Peyer's patch (tissue), 4 donors: Measurements from ENCODE around the gene PARP6. TPM values are rescaled to one million over a fixed set of nuclear protein-coding genes. Genes with fewer than 3 reads are reported as not detected.

Experiments
- DNase-seq, 3 donors: peaks; one replicate each; pipeline ENCODE4 v3.0.0-alpha.2; 2017 to 2019
- H3K27ac ChIP-seq, 4 donors: fragments of 200-600 bp; sonication (generic); one replicate each; pipeline ENCODE4 v1.5.1; 2016 to 2019
- H3K27me3 ChIP-seq, 2 donors: fragments of 200-600 bp; sonication (generic); one replicate each; pipeline ENCODE4 v1.5.1; 2019
- H3K36me3 ChIP-seq, 3 donors: fragments of 200-600 bp; sonication (generic); one replicate each; pipeline ENCODE4 v1.5.1; 2016 to 2019
- H3K4me1 ChIP-seq, 4 donors: fragments of 200-600 bp; sonication (generic); one replicate each; pipeline ENCODE4 v1.5.1; 2016 to 2019
- H3K4me3 ChIP-seq, 4 donors: fragments of 200-600 bp; sonication (generic); 1 replicate in 3 of 4; 2 replicates in 1 of 4; pipeline ENCODE4 v1.5.1; 2016 to 2019; ENCODE audit warnings: mild to moderate bottlenecking in 1 of 4
- H3K9me3 ChIP-seq, 4 donors: fragments of 200-600 bp; sonication (generic); one replicate each; pipeline ENCODE4 v1.5.1; 2016 to 2019; ENCODE audit warnings: mild to moderate bottlenecking in 1 of 4
- POLR2A ChIP-seq, 2 donors: fragments of 450-650 bp; IDR thresholded peaks; one replicate each; pipeline ENCODE4 v1.5.1; 2017; ENCODE audit warnings: antibody characterized with exemption in 2 of 2, mild to moderate bottlenecking in 2 of 2, moderate library complexity in 2 of 2
- total RNA-seq, 4 donors: library from RNA; depleted of rRNA; stranded (reverse); fragments of >200 nt; gene quantifications; one replicate each; pipeline ENCODE4 v1.1.0, GENCODE V29; 2016
- TF ChIP-seq, protein P1 (sequence below), 6 experiments: fragments of 450-650 bp in 4 of 6; fragments of 200-600 bp in 2 of 6; sonication (generic) in 1 of 6; IDR thresholded peaks; one replicate each; pipeline ENCODE4 v1.5.1; 2017 to 2019; ENCODE audit warnings: antibody characterized with exemption in 6 of 6, mild to moderate bottlenecking in 3 of 6, moderate library complexity in 1 of 6

The PARP6 gene
- total RNA-seq, 4 donors from 2014 or later: 43.8 to 81.8 (median 71.4) TPM

DNA sequence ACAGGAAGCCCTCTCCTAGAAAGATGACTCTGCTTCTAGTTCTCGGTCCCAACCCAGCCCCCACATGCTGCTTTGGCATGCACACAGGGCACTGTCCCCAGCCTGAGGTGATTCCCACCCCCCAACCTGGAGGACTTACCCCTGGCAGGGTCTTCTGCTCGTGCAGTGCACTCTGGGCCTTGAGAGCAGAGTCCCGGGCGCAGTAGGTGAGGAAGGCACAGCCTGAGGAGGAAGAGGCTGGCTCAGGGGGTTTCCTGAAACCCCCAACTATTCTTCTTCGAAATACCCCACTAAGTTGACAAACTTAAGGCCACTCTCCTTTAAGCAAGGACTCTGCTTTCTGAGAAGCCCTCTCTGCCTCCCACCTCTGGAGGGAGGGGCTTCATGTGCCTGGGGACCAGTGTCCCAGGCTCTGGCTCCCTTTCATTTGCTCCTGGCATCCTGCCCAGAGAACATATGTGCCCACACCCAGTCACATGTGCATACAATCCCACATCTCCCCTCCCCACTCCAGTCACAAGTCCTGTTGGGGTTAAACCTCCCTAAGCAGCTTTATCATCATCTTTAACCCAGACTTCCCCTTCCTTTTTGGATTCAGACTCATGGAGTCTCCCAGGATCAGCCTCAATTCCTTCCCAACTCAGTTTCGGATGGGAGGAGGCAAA is 43.5 kb upstream of the PARP6 start:
- Histone ChIP-seq H3K4me3 (no peak overlapping the region), H3K27me3 (no peaks in the 10 kb centered on the region), H3K9me3 (no peaks in the 10 kb centered on the region), H3K27ac (no peak overlapping the region), H3K4me1 (peaks cover 0 to 10% (median 5%) of the 10 kb centered on the region in 4 donors), H3K36me3 (no peaks in the 10 kb centered on the region)
- DNase-seq: no peak
- TF ChIP-seq, protein P1, sequence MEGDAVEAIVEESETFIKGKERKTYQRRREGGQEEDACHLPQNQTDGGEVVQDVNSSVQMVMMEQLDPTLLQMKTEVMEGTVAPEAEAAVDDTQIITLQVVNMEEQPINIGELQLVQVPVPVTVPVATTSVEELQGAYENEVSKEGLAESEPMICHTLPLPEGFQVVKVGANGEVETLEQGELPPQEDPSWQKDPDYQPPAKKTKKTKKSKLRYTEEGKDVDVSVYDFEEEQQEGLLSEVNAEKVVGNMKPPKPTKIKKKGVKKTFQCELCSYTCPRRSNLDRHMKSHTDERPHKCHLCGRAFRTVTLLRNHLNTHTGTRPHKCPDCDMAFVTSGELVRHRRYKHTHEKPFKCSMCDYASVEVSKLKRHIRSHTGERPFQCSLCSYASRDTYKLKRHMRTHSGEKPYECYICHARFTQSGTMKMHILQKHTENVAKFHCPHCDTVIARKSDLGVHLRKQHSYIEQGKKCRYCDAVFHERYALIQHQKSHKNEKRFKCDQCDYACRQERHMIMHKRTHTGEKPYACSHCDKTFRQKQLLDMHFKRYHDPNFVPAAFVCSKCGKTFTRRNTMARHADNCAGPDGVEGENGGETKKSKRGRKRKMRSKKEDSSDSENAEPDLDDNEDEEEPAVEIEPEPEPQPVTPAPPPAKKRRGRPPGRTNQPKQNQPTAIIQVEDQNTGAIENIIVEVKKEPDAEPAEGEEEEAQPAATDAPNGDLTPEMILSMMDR (IDR thresholded peaks at IDR 0.05): no peak
- TF ChIP-seq POLR2A (IDR thresholded peaks at IDR 0.05): no peak

DNA sequence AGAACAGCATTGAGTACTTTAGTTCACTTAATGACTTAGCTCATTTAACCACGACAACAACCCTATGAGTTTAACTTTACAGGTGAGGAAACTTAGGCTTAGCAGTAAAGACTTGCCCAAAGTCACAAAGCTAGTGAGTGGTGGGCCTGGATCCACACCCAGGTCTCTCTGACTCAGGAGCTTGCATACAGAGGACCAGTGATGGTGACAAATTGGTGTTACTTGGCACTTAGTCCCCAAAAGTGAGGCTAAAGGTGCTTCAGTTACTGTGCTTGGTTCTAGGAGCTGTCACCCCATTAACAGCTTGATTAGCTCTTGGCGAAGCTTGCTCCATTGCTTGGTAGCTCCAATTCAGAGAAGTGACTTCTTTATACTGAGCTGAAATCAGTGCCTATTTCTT is 41.5 kb upstream of the PARP6 start:
- no peak overlapping the region for H3K27ac ChIP-seq
- TF ChIP-seq, protein P1 (IDR thresholded peaks at IDR 0.05): no peak
- no peak for TF ChIP-seq POLR2A (IDR thresholded peaks at IDR 0.05)
- no peak for DNase-seq
- H3K27me3 ChIP-seq: no peaks in the 10 kb centered on the region
- no peak overlapping the region for H3K4me3 ChIP-seq
- H3K36me3 ChIP-seq: no peaks in the 10 kb centered on the region
- H3K9me3 ChIP-seq: no peaks in the 10 kb centered on the region
- no peaks in the 10 kb centered on the region for H3K4me1 ChIP-seq

DNA sequence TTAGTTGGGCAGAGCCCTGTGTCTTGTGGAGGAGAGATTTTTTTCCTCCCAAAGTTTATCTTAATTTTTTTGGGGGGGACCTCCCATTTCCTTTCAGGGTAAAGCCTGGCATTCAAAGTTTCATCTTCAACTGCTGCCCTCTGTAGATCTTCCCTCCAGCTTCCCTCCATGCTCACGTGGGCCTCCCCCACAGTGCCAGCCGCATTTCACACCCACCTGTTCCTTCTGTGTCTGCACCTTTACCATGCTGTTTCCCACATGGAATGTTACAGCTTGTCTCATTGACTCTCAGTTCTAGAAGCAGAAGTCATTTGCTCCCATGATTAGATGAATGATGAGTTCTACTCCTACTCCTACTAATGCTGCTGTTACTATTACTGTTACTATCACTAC is 41.1 kb upstream of the PARP6 start:
- no peak for DNase-seq
- H3K27me3 ChIP-seq: no peaks in the 10 kb centered on the region
- no peaks in the 10 kb centered on the region for H3K9me3 ChIP-seq
- TF ChIP-seq, protein P1 (IDR thresholded peaks at IDR 0.05): no peak
- no peak for TF ChIP-seq POLR2A (IDR thresholded peaks at IDR 0.05)
- H3K27ac ChIP-seq: no peak overlapping the region
- H3K36me3 ChIP-seq: no peaks in the 10 kb centered on the region
- no peak overlapping the region for H3K4me3 ChIP-seq
- H3K4me1 ChIP-seq: no peaks in the 10 kb centered on the region

DNA sequence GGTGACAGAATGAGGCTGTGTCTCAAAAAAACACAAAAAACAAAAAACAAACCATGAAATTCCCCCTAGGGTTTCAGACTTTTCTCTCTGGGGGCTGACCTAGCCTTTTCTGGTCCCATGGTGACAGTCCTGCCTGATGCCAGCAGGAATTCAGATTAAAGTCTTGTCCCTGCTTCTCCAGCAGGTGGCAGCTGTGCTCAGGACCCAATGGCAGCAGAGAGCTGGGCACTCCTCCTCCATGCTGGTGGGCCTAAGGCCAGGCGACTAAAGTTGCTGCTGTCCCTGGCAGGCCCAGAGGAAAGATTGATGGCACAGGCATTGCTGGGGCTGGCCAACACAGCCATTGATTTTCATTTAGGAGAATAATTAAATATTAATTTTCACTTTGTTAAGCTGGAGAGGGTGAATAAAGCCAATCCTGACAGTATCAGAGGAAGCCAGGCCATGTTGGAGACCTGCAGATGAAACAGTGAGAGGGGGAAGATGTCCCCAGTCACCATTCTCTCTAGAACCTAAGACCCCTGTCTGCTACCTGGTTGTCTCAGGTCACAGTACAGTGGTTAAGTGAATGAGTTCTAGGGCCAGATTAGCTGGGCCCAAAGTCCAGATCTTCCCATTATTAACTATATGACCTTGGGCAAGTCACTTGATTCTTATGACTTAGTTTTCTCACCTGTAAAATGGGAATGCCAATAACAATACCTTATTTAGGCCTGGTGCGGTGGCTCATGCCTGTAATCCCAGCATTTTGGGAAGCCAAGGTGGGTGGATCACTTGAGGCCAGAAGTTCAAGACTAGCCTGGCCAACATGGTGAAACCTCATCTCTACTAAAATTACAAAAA is 40.5 kb upstream of the PARP6 start:
- no peak overlapping the region for H3K4me3 ChIP-seq
- TF ChIP-seq POLR2A (IDR thresholded peaks at IDR 0.05): no peak
- TF ChIP-seq, protein P1 (IDR thresholded peaks at IDR 0.05): peak; percentile 22 to 77 (median 72)
- no peaks in the 10 kb centered on the region for H3K27me3 ChIP-seq
- peak; percentile 26 to 77 (median 65) for DNase-seq
- H3K36me3 ChIP-seq: no peaks in the 10 kb centered on the region
- no peaks in the 10 kb centered on the region for H3K9me3 ChIP-seq
- no peaks in the 10 kb centered on the region for H3K4me1 ChIP-seq
- no peak overlapping the region for H3K27ac ChIP-seq

DNA sequence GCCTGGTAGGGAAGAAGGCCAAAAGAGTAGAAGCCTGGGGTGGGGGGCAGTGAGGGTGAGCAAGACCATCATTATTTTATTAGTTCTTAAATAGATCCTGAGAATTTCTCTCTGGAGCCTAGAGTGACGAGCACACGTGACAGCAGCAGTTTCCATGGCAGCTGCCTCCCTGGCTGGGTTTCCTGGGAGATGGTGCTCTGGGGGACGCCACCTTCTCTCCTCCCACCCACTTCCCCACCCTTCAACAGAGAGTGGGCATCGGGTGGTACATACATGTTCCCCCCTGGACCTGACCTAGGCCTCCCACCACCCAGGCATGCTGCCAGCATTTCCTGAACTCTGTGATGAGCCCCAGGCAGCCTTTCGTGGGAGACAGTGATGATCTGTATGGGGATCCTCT is 34.7 kb upstream of the PARP6 start:
- peak in 1 of 3 donors; percentile 7 for DNase-seq
- Histone ChIP-seq H3K9me3 (no peaks in the 10 kb centered on the region), H3K4me3 (no peak overlapping the region), H3K27me3 (no peaks in the 10 kb centered on the region), H3K27ac (no peak overlapping the region), H3K4me1 (no peaks in the 10 kb centered on the region), H3K36me3 (no peaks in the 10 kb centered on the region)
- TF ChIP-seq, protein P1 (IDR thresholded peaks at IDR 0.05): no peak
- TF ChIP-seq POLR2A (IDR thresholded peaks at IDR 0.05): no peak
